IMR-90 (cell line): ENCODE measurements around the gene PCBP3. TPM values are rescaled to one million over a fixed set of nuclear protein-coding genes. Genes with fewer than 3 reads are reported as not detected.

Experiments used
- ATAC-seq: fragments of 200-7000 bp; cut with Tn5 transposase; 2 replicates; pipeline ENCODE4 v1.9.1; 2020; ENCODE audit warnings: low read depth, mild to moderate bottlenecking, moderate library complexity
- BruUV-seq: library from RNA; stranded (reverse); fragments of 400-500 nt; replicated peaks from 2 replicates; lab custom pipeline; 2021; lab: Mats Ljungman, UMichigan
- CTCF ChIA-PET: fragments of 300-600 bp; formaldehyde crosslinking; extraction: SDS; loops from one replicate; lab custom pipeline; 2021; ENCODE audit warnings: antibody characterized with exemption; lab: Yijun Ruan, JAX
- POLR2A ChIA-PET: fragments of 300-600 bp; sonication (Branson Sonifier 250); formaldehyde crosslinking; loops from one replicate; lab custom pipeline; 2022; ENCODE audit warnings: antibody characterized with exemption; ENCODE audit not compliant: unreplicated experiment; lab: Charles Lee
- DNase-seq: peaks from one replicate; pipeline ENCODE4 v3.0.0; 2013
- H2AFZ ChIP-seq: replicated peaks from 2 replicates; pipeline ENCODE3; 2013; ENCODE audit warnings: low read length, mild to moderate bottlenecking; ENCODE audit not compliant: poor library complexity
- H2AK5ac ChIP-seq: 2 replicates; pipeline ENCODE4 v1.6.1; 2013; ENCODE audit warnings: low read depth, low read length, inconsistent platforms
- H2AK9ac ChIP-seq: replicated peaks from 2 replicates; pipeline ENCODE3; 2013; ENCODE audit warnings: mild to moderate bottlenecking, low read depth, low read length, moderate library complexity; ENCODE audit not compliant: poor library complexity
- H2BK120ac ChIP-seq: 2 replicates; pipeline ENCODE4 v1.6.1; 2013; ENCODE audit warnings: low read depth, low read length, inconsistent platforms
- H2BK15ac ChIP-seq: 3 replicates; pipeline ENCODE4 v1.6.1; 2013; ENCODE audit warnings: low read depth, low read length, inconsistent platforms
- H2BK20ac ChIP-seq: 2 replicates; pipeline ENCODE4 v1.6.1; 2013; ENCODE audit warnings: low read depth, mild to moderate bottlenecking, inconsistent platforms, low read length, moderate library complexity
- H2BK5ac ChIP-seq: 2 replicates; pipeline ENCODE4 v1.6.1; 2013; ENCODE audit warnings: mild to moderate bottlenecking, low read depth, low read length, inconsistent platforms; ENCODE audit not compliant: poor library complexity, severe bottlenecking
- H3K14ac ChIP-seq: replicated peaks from 2 replicates; pipeline ENCODE4 v1.6.1; 2013; ENCODE audit warnings: low read depth, low read length, inconsistent platforms
- H3K18ac ChIP-seq: 2 replicates; pipeline ENCODE4 v1.6.1; 2013; ENCODE audit warnings: low read depth, low read length, control low read depth
- H3K23ac ChIP-seq: 2 replicates; pipeline ENCODE4 v1.6.1; 2013; ENCODE audit warnings: low read depth, low read length, inconsistent platforms
- H3K27ac ChIP-seq: 2 replicates; pipeline ENCODE4 v1.5.1; 2013; ENCODE audit warnings: mild to moderate bottlenecking, control low read depth, low read length; ENCODE audit not compliant: insufficient read depth
- H3K27me3 ChIP-seq: 2 replicates; pipeline ENCODE4 v1.6.1; 2013; ENCODE audit warnings: low read length; ENCODE audit not compliant: control insufficient read depth, insufficient read depth
- H3K36me3 ChIP-seq: 2 replicates; pipeline ENCODE4 v1.6.1; 2013; ENCODE audit warnings: low read length, mixed read lengths; ENCODE audit not compliant: control insufficient read depth, insufficient read depth
- H3K4ac ChIP-seq: 2 replicates; pipeline ENCODE4 v1.6.1; 2013; ENCODE audit warnings: low read depth, low read length, inconsistent platforms
- H3K4me1 ChIP-seq: 2 replicates; pipeline ENCODE4 v1.6.1; 2013; ENCODE audit warnings: low read length, mixed read lengths; ENCODE audit not compliant: control insufficient read depth, insufficient read depth
- H3K4me2 ChIP-seq: 2 replicates; pipeline ENCODE4 v1.6.1; 2013; ENCODE audit warnings: low read depth, mild to moderate bottlenecking, control low read depth, low read length, moderate library complexity
- H3K4me3 ChIP-seq: 2 replicates; pipeline ENCODE4 v1.5.1; 2013; ENCODE audit warnings: low read depth, mild to moderate bottlenecking, control low read depth, low read length, moderate library complexity; ENCODE audit not compliant: insufficient read depth
- H3K56ac ChIP-seq: 2 replicates; pipeline ENCODE4 v1.6.1; 2013; ENCODE audit warnings: low read length, inconsistent platforms; ENCODE audit not compliant: insufficient read depth; ENCODE audit errors: extremely low read depth
- H3K79me1 ChIP-seq, 2 experiments: 2 replicates each; pipeline ENCODE4 v1.6.1; 2013; ENCODE audit warnings: low read length in 2 of 2, inconsistent platforms in 1 of 2, low read depth in 1 of 2
- H3K9ac ChIP-seq: 2 replicates; pipeline ENCODE4 v1.6.1; 2013; ENCODE audit warnings: low read depth, low read length, control low read depth
- H3K9me1 ChIP-seq: 2 replicates; pipeline ENCODE4 v1.6.1; 2013; ENCODE audit warnings: low read length, inconsistent platforms; ENCODE audit not compliant: insufficient read depth
- H3K9me3 ChIP-seq: 2 replicates; pipeline ENCODE4 v1.6.1; 2013; ENCODE audit warnings: low read length; ENCODE audit not compliant: control insufficient read depth, insufficient read depth
- H4K20me1 ChIP-seq: 2 replicates; pipeline ENCODE4 v1.6.1; 2013; ENCODE audit warnings: low read length, inconsistent platforms; ENCODE audit not compliant: insufficient read depth
- H4K5ac ChIP-seq: 2 replicates; pipeline ENCODE4 v1.6.1; 2013; ENCODE audit warnings: mild to moderate bottlenecking, low read depth, low read length, control low read depth
- H4K8ac ChIP-seq, 2 experiments: 2 replicates each; pipeline ENCODE4 v1.6.1; 2013; ENCODE audit warnings: low read depth in 2 of 2, low read length in 2 of 2, control low read depth in 1 of 2, inconsistent platforms in 1 of 2
- H4K91ac ChIP-seq: 2 replicates; pipeline ENCODE4 v1.6.1; 2013; ENCODE audit warnings: low read depth, low read length, inconsistent platforms; ENCODE audit not compliant: insufficient read depth
- CEBPB ChIP-seq: IDR thresholded peaks from 2 replicates; pipeline ENCODE4 v1.6.1; 2012; ENCODE audit warnings: low read depth, low read length, improper control_type of control experiment
- CHD1 ChIP-seq: IDR thresholded peaks from 2 replicates; pipeline ENCODE4 v1.6.1; 2012; ENCODE audit warnings: low read depth, low read length, improper control_type of control experiment
- MXI1 ChIP-seq: IDR thresholded peaks from 2 replicates; pipeline ENCODE4 v1.6.1; 2012; ENCODE audit warnings: low read depth, mild to moderate bottlenecking, low read length, moderate library complexity, borderline replicate concordance
- RAD21 ChIP-seq: IDR thresholded peaks from 2 replicates; pipeline ENCODE4 v1.6.1; 2012; ENCODE audit warnings: low read length, improper control_type of control experiment
- SMC3 ChIP-seq: fragments of 150-350 bp; IDR thresholded peaks from 2 replicates; pipeline ENCODE4 v1.6.1; 2016; ENCODE audit warnings: low read depth, mild to moderate bottlenecking, antibody characterized with exemption, low read length, moderate library complexity
- WGBS, 2 experiments: methylation state at CpG; one replicate each; pipeline versions ENCODE4 v1.1.5 to v1.1.7; 2013; ENCODE audit warnings: missing lambda C conversion rate in 2 of 2; ENCODE audit not compliant: insufficient read length in 1 of 2; ENCODE audit errors: extremely low coverage in 2 of 2; 5-methylcytosine and 5-hydroxymethylcytosine counted together
- dilution Hi-C: fragments of 300-500 bp; cut with HindIII; formaldehyde crosslinking; loops from one replicate; pipeline ENCODE4 v1.14.3; 2018; ENCODE audit warnings: low sequenced_read_pairs; ENCODE audit not compliant: unreplicated experiment
- in situ Hi-C: fragments of 300-500 bp; cut with MboI; formaldehyde crosslinking; loops from 3 replicates; pipeline ENCODE4 v1.14.3; 2019; ENCODE audit warnings: low sequenced_read_pairs, inconsistent platforms, mixed read lengths
- intact Hi-C: fragments of 100-400 bp; cut with micrococcal nuclease; formaldehyde crosslinking; loops from 2 replicates; pipeline ENCODE4 v1.10.0; 2022
- polyA plus RNA-seq, 3 experiments: library from polyadenylated mRNA; depleted of rRNA; stranded (reverse); fragments of >200 nt; gene quantifications; 2 replicates each; pipeline ENCODE4 v1.2.3, GENCODE V29; 2012; ENCODE audit warnings: low replicate concordance in 1 of 3
- total RNA-seq: library from RNA; depleted of rRNA; stranded (reverse); fragments of >200 nt; gene quantifications from 2 replicates; pipeline ENCODE4 v1.2.3, GENCODE V29; 2012

PCBP3 gene
- total and polyA plus RNA-seq, 2 of the 4 experiments (the other 2 are of a cell fraction) = 2.9 to 3.9 TPM

DNA sequence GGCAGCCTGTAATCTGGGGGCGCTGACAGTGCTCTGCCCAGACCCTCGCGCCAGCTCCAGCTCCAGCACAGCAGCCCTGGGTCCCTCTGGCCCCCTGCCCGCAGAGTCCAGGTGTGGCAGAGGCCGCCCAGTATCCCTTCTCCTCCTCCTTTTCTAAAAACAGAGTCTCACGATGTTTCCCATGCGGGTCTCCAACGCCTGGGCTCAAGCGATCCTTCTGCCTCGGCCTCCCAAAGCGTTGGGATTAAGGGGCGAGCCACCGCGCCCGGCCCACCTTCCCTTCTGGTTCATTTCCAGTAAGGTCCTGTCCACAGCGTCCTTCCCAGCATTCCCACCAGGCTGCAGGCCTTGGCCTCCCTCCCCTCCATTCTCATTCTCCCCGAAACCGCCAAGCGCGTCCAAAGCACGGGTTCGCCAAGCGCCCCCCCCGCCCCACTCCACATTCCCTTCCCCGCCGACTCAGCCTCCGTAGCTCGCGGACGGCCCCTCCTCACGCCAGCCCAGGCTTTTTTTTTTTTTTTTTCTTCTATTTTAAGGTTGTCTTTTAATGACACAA lies 2.0 kb upstream of the PCBP3 start:
- no peak overlapping the region for H3K56ac ChIP-seq
- no peaks in the 10 kb centered on the region for H3K36me3 ChIP-seq
- DNase-seq (no peak), ATAC-seq (no peak)
- no peak overlapping the region for H2BK120ac ChIP-seq
- H3K18ac ChIP-seq = no peak overlapping the region
- H4K20me1 ChIP-seq = peaks cover 8% of the 10 kb centered on the region; the same call in 1 of the 2 replicates
- no peak overlapping the region for H3K14ac ChIP-seq
- no peaks in the 10 kb centered on the region for H3K4me1 ChIP-seq
- no peak overlapping the region for H4K5ac ChIP-seq
- H3K4me2 ChIP-seq = no peak overlapping the region
- no peak overlapping the region for H3K23ac ChIP-seq
- no peaks in the 10 kb centered on the region for H3K9me3 ChIP-seq
- no peak overlapping the region for H2BK15ac ChIP-seq
- intact Hi-C loops (loop anchor here (2.0 to 5.0 kb wide), 3 partner anchors 29 to 176 kb away; no protein-coding TSS in a partner anchor), in situ Hi-C loops (no loop called here), dilution Hi-C loops (no loop called here)
- H3K9ac ChIP-seq = no peak overlapping the region
- peaks cover under 1% of the 10 kb centered on the region for H3K9me1 ChIP-seq
- no peak overlapping the region for H3K4ac ChIP-seq
- no peak overlapping the region for H2AFZ ChIP-seq
- ChIA-PET CTCF (interaction anchor here (1.1 kb wide), 1 partner anchor 197 kb away, joined by 3 read pairs; no protein-coding TSS in a partner anchor), POLR2A (no interaction called here)
- no peak for TF ChIP-seq RAD21
- no peak for TF ChIP-seq CEBPB
- no peak for TF ChIP-seq SMC3
- TF ChIP-seq CHD1 = no peak
- no peak for TF ChIP-seq MXI1
- H2AK9ac ChIP-seq = no peak overlapping the region
- H2AK5ac ChIP-seq = no peak overlapping the region
- no TSS peak for BruUV-seq
- H2BK20ac ChIP-seq = no peak overlapping the region
- 77% methylated on average over 12 of the region's 31 CpGs; no CpG with 5 or more reads in 1 of the 2 experiments for WGBS, 2 experiments
- no peak overlapping the region for H4K8ac ChIP-seq
- no peak overlapping the region for H3K4me3 ChIP-seq
- H3K27ac ChIP-seq = no peak overlapping the region
- H4K91ac ChIP-seq = no peak overlapping the region
- peaks cover under 1 to 6% of the 10 kb centered on the region in 2 experiments; a peak in 2 of 4 replicates for H3K79me1 ChIP-seq
- H3K27me3 ChIP-seq = peaks cover 12% of the 10 kb centered on the region
- no peak overlapping the region for H2BK5ac ChIP-seq
